Suprapubic skin (tissue), 4 donors: ENCODE data around the gene MYEOV. TPM values are rescaled to one million over a fixed set of nuclear protein-coding genes. Genes with fewer than 3 reads are reported as not detected.

ENCODE experiments used
- DNase-seq, 2 donors: peaks; one replicate each; pipeline ENCODE4 v3.0.0-alpha.2; 2019; ENCODE audit warnings: low spot score in 2 of 2
- H3K27ac ChIP-seq: fragments of 200-600 bp; sonication (generic); one replicate; pipeline ENCODE4 v1.5.1; 2019
- H3K27me3 ChIP-seq: fragments of 200-600 bp; sonication (generic); one replicate; pipeline ENCODE4 v1.5.1; 2019
- H3K36me3 ChIP-seq: fragments of 200-600 bp; sonication (generic); one replicate; pipeline ENCODE4 v1.5.1; 2019
- H3K4me1 ChIP-seq: fragments of 200-600 bp; sonication (generic); one replicate; pipeline ENCODE4 v1.5.1; 2019
- H3K4me3 ChIP-seq: fragments of 200-600 bp; sonication (generic); one replicate; pipeline ENCODE4 v1.5.1; 2019; ENCODE audit warnings: mild to moderate bottlenecking
- H3K9me3 ChIP-seq: fragments of 200-600 bp; sonication (generic); one replicate; pipeline ENCODE4 v1.5.1; 2019
- CTCF ChIP-seq, 2 donors: fragments of 200-600 bp in 1 of 2; fragments of 450-650 bp in 1 of 2; sonication (generic) in 1 of 2; IDR thresholded peaks; one replicate each; pipeline ENCODE4 v1.5.1; 2016 to 2019; ENCODE audit warnings: antibody characterized with exemption in 2 of 2, mild to moderate bottlenecking in 1 of 2, moderate library complexity in 1 of 2
- EP300 ChIP-seq: sonication (generic); formaldehyde crosslinking; IDR thresholded peaks from one replicate; pipeline ENCODE4 v1.6.1; 2017; ENCODE audit warnings: antibody characterized with exemption
- POLR2A ChIP-seq, 2 donors: fragments of 450-650 bp; IDR thresholded peaks; one replicate each; pipeline ENCODE4 v1.6.1; 2017; ENCODE audit warnings: antibody characterized with exemption in 2 of 2, mild to moderate bottlenecking in 2 of 2, moderate library complexity in 2 of 2
- POLR2AphosphoS5 ChIP-seq, 3 donors: sonication (generic); formaldehyde crosslinking; IDR thresholded peaks; one replicate each; pipeline ENCODE4 v1.6.1; 2017; ENCODE audit warnings: antibody characterized with exemption in 3 of 3
- WGBS: methylation state at CpG from one replicate; pipeline ENCODE4 v1.1.5; 2018; 5-methylcytosine and 5-hydroxymethylcytosine counted together
- total RNA-seq, 4 donors: library from RNA; depleted of rRNA; stranded (reverse); fragments of >200 nt; gene quantifications; one replicate each; pipeline ENCODE4 v1.1.0, GENCODE V29; 2016

The MYEOV gene
- total RNA-seq, 4 donors from 2014 or later = 9.9 to 25.6 (median 15.8) TPM

DNA sequence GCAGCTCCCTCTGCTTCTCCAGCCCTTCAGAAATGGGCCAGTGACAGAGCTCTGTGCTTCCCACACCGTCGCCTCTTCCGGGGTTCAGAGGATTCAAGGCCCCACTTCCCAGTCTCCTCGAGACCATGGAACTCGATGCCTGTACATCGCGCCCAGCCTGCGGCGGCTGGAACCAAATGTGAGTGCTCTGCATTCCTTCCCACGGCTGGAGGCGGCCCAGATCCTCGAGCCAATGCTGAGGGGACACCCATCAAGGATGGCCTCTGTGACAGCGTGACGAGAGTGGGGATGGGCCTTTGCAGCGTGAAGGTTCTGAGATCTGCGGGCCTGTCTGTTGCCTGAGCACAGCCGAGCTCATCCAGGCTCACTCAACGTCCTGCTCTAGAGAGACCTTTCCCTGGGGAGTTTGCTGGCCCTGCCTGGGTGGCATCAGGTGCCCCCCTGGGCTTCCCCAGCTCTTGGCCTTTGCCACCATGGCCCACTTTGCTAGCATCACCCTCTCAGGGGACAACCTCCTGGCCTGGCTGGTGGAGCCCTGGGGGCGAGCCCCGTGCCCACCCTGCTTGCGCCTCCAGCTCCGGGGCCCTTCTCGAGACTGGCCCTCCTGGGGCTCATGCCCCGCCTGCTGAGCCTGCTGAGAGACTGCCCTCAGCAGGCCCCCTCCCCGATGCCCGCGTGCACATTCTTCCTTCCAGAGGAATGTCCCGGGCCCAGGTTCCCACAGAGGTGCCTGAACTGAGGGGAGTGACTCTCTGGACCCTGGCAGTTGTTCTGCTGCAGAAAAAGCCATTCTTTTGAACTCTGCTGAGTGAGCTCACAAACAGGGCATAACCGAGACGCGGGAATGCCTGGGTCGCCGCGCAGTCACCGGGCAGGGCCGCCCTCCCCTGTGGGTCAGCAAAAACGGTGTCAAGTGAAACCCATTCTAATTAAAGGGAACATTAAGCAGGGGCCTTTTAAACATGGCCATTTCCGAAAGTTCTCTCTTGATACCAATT is 7.3 kb upstream of the MYEOV start:
- WGBS = 83% methylated on average over 34 of the region's 38 CpGs
- peaks cover 4% of the 10 kb centered on the region for H3K4me1 ChIP-seq
- H3K36me3 ChIP-seq = no peaks in the 10 kb centered on the region
- no peak for DNase-seq
- TF ChIP-seq CTCF (IDR thresholded peaks at IDR 0.05) (no peak), POLR2A (IDR thresholded peaks at IDR 0.05) (no peak), POLR2AphosphoS5 (IDR thresholded peaks at IDR 0.05) (no peak), EP300 (no peak)
- no peak overlapping the region for H3K4me3 ChIP-seq
- H3K27me3 ChIP-seq = no peaks in the 10 kb centered on the region
- no peak overlapping the region for H3K27ac ChIP-seq
- H3K9me3 ChIP-seq = no peaks in the 10 kb centered on the region

- Histone ChIP-seq H3K27ac (no peak overlapping the region), H3K9me3 (no peaks in the 10 kb centered on the region), H3K4me3 (no peak overlapping the region), H3K27me3 (no peaks in the 10 kb centered on the region), H3K36me3 (no peaks in the 10 kb centered on the region), H3K4me1 (peaks cover 3% of the 10 kb centered on the region)
- TF ChIP-seq POLR2A (IDR thresholded peaks at IDR 0.05) (no peak), CTCF (IDR thresholded peaks at IDR 0.05) (no peak), POLR2AphosphoS5 (IDR thresholded peaks at IDR 0.05) (no peak), EP300 (no peak)
- DNase-seq = no peak
- WGBS = 85% methylated on average over 12 of the region's 20 CpGs
Observed at GRCh38 chr11:69287968-69288882, 5.7 kb upstream of the MYEOV start.

GRCh38 chr11:69288883-69289242 is 5.1 kb upstream of the MYEOV start:
- DNase-seq = no peak
- no peak overlapping the region for H3K4me3 ChIP-seq
- H3K27me3 ChIP-seq = no peaks in the 10 kb centered on the region
- no peaks in the 10 kb centered on the region for H3K9me3 ChIP-seq
- WGBS = 53% methylated on average over 2 of the region's 2 CpGs
- H3K27ac ChIP-seq = no peak overlapping the region
- peaks cover 8% of the 10 kb centered on the region for H3K4me1 ChIP-seq
- no peaks in the 10 kb centered on the region for H3K36me3 ChIP-seq
- TF ChIP-seq POLR2A (IDR thresholded peaks at IDR 0.05) = no peak
- TF ChIP-seq CTCF (IDR thresholded peaks at IDR 0.05) = no peak
- TF ChIP-seq EP300 = no peak
- TF ChIP-seq POLR2AphosphoS5 (IDR thresholded peaks at IDR 0.05) = no peak

- WGBS = 100% methylated on average over 2 of the region's 3 CpGs
- TF ChIP-seq POLR2AphosphoS5 (IDR thresholded peaks at IDR 0.05) (no peak), CTCF (IDR thresholded peaks at IDR 0.05) (no peak), POLR2A (IDR thresholded peaks at IDR 0.05) (no peak), EP300 (no peak)
- Histone ChIP-seq H3K4me3 (no peak overlapping the region), H3K4me1 (peaks cover 14% of the 10 kb centered on the region), H3K36me3 (no peaks in the 10 kb centered on the region), H3K9me3 (no peaks in the 10 kb centered on the region), H3K27me3 (no peaks in the 10 kb centered on the region), H3K27ac (no peak overlapping the region)
- DNase-seq = no peak
Observed at GRCh38 chr11:69290806-69291205, 3.1 kb upstream of the MYEOV start.
